Stimulated activated CD4-positive, alpha-beta T cell treated with anti-CD3 and anti-CD28 coated beads, Interleukin-2, amount 100 ng/mL, for 48 hours (primary cell): ENCODE measurements around the gene IFI30.

Experiments used
- DNase-seq, 2 donors: peaks; one replicate each; pipeline ENCODE4 v3.0.0-alpha.2; 2020

The IFI30 gene

GRCh38 chr19:18226956-18227780 is 53.6 kb downstream of the IFI30 start:
- DNase-seq: no peak
